Measurements from ENCODE around the gene NIPA2.
A peak's percentile ranks its signal among the peaks of the same experiment; 100 is the strongest.

Gene NIPA2

DNA sequence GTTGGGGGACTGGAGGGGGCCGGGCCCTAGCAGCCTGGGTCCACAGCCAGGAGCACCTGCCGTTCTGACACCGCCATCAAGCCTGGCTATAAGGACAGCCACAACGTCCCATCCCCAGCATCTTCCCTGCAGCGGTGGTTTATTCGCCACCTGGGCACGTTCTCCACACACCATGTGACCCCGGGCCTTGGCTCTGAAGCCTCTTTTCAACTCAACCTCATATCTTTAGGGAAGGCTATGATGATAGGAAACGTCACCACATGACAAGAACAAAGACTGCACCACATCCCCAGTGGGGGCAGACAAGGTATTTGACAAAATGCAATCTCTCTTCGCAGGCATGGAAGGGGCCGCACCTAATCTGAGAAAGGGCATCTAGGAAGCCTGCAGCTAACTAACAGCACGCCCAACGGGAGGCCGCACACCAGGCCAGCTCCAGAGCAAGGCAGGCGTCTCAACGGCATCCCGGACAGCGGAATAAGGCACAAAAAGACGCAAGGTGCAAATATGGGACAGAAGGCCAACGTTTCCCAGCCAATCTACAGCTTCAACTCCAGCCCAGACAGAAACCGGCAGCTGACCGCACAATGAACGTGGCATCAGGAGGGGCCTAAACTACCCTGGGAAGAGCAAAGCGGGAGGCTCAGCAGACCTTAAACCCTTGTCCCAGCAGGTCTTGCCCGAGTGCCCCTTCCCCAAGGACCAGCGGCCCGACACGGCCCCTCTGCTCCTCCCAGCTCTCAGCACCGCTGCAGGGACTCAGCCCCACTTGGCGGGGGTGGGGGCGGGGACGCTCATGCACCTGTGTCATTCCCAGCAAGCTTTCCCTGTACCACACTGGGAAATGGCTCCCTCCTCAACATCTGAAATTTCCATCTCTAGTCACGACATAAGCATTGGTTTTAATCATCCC, 41.9 kb downstream of the NIPA2 start:
- DNase-seq = no peak

DNA sequence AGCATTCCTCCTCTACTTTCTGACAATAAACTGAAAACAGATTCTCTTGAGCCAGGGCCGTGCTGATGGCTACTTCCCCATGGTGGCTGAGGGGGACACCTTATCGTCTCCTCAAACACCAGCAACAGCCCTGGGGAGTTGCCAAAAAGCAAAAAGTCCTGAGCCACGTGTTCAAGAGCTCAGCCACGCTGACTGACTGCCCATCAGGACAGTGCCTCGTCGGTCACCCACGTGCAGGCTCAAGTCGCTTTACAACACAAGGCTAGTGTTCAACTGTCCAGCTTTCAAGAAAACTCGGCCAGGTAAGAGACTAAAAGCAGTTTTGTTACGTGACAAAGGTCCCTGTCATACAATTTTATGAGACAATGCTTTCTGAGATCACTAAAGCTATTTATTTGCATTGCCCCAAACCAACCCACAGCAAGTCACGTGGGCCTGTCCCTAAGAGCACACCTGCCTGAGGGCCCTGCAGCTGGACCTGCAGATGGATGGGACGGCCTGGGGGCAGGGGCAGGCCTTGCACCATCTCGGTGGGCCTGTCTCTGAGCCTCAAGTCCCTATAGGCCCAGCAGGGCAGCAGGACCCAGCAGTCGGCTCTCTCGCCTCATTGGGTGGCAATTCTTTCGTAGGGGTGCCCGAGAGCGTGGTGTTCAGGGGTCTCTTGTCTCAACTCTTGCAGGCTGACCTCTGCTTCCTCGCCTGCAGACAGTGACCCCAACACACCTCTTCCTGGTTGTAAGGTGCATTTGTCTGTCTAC, 42.7 kb downstream of the NIPA2 start:
- no peak for DNase-seq

DNA sequence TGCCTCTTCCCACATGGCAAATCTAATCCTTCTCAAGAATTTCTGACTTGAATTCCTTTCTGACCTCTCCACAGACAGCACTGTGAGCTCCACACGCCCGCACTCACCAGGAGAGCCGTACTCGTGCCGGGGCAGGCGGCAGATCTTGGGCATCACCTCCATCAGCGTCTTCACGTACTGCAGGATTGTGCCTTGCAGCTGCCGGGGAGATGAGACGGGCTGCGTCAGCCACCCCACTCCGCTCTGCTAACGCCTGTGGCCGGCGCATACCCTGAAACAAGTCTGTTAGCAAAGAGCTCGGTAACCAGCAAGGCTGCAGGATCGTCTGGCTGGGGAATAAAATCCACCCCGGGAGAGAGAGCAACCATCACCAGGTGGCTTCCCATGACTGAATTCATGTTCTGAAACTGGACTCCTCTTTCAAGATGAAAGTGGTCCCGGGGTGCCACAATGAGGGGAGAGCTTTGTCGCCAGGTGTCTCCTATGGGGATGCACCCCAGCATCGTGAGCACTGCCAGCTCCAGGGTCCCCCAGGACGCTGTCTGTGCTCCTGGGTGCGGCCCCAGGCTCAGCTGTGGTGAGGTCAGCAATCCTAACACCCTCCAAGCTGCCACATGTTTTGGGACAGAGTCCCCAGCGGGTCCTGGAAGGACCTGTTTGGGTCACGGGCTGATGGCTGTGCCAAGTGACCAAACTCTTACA, 43.4 kb downstream of the NIPA2 start:
- DNase-seq = no peak

DNA sequence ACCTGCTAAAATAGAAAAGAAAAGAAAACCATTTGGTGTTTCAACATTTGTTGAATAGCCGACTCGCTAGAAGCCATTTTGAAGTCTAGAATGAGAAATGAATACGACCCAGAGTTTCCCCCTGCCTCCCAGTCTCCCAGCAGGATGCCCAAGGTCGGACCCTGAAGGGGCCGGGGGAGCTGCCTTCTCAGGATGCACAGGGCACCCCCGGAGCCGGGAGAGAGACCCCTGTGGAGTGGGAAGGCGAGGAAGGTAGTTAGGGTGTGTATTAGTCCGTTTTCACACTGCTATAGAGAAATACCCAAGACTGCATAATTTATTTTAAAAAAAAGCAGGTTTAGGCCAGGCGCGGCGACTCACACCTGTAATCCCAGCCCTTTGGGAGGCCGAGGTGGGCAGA, 44.7 kb downstream of the NIPA2 start:
- no peak for DNase-seq

DNA sequence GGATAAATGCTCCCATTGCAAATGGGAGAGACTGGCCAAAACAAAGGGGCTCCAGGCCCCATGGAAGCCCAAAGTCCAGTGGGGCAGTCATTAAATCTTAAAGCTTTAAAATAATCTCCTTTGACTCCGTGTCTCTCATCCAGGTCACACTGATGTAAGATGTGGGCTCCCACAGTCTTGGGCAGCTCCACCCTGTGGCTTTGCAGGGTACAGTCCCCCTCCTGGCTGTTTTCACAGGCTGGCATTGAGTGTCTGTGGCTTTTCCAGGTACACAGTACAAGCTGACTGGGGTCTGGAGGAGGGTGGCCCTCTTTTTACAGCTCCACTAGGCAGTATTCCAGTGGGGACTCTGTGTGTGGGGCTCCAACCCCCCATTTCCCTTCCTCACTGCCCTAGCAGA, 45.9 kb downstream of the NIPA2 start:
- no peak for DNase-seq

DNA sequence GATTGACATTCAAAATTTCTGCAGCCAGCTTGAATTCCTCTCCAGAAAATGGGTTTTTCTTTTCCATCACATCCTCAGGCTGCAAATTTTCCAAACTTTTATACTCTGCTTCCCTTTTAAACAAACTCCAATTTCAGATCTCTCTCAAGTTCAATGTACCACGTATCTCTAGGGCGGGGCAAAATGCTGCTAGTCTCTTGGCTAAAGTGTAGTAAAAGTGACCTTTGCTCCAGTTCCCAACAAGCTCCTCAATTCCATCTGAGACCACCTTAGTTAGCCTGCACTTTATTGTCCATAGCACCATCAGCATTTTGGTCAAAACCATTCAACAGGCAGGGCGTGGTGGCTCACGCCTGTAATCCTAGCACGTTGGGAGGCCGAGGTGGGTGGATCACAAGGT, 46.7 kb downstream of the NIPA2 start:
- DNase-seq = no peak

DNA sequence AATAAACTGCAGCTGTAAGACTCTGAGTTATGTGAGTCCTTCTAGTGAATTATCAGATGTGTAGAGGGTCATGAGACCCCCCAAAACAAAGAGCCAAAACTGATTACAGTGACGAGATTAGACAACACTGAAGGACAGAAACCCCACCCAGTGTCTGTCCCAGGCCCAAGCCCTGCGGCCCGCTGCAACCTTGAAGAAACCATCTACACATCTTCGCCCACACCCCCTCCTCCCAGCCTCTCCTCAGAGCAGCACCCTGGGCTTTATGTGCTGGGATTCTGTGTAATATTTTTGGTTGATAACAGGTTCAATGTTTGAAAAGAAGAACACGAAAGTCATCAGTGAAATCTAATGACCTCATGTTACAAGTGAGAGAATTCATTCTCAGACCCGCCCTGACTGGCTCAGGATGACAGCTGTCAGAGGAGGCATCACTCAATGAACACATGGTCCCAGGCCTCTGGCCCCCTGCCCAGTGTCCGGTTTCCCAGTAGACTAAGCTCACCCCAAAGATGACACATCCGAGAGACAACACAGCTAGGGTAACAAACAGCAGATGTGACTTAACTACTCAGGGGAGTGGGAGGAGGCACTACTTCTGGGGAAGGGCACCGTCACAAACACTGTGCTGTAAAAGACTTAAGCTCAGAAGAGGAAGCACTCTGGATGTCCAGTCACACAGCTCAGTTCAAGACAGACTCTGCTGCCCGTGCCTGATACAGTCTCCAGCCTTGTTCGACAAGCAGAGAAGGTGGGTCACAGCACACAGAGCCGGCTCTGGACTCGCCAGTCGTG, 48.9 kb downstream of the NIPA2 start:
- DNase-seq = peak; percentile 76

DNA sequence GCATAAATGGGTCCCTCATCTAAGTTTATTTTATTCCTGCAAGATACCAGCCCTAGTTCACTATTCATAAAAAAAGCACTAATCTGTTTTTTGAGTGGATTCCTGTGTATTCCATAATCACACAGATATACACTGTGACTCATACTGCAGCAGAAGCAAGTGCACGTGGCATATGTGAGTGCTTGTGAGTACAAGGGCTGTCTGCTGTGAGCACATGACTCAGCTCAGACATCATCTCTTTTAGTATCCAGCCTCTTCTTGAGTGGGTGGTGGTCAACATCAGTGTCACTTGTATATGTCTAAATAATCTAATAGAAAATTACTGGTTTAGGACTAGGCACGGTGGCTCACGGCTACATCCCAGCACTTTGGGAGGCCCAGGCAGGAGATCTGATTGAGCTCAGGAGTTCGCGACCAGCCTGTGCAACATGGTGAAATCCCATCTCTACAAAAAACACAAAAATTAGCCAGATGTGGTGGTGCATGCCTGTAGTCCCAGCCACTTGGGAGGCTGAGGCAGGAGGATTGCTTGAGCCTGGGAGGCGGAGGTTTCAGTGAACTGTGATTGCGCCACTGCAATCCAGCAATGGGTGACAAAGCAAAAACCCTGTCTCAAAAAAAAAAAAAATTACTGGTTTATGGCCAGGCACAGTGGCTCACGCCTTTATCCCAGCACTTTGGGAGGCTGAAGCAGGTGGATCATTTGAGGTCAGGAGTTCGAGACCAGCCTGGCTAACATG, 49.8 kb downstream of the NIPA2 start:
- peak; percentile 93 for DNase-seq

DNA sequence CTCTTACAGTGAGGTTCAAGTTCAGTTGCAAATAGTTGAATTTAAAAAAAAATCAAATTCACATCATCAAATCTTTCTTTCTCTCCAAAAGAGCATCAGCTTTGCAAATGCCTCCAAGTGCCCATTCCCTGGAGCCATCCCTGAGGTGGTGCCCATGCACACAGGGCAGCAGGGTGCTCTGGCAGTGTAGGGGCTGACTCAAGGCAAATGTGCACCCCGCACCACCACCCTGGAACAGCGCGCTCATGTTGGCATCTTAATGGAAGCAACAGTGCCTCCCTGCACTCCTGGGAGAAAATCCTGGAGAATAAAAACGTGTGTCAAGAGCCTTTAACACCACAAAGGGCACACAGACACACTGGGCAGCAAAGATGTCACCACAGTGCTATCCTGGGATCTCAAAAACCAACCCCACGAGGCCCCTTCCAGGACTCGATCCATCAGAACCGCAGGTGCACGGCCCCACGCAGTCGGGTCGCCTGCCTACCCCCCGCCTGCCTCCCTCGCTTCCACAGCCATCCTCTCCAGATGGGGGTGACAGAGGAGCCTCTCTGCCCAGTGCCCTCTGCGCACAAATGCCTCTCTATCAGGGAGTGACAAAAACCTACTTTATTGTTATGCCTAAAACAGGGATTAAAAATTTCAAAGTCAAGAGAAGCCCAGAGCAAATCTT, 50.8 kb downstream of the NIPA2 start:
- no peak for DNase-seq

DNA sequence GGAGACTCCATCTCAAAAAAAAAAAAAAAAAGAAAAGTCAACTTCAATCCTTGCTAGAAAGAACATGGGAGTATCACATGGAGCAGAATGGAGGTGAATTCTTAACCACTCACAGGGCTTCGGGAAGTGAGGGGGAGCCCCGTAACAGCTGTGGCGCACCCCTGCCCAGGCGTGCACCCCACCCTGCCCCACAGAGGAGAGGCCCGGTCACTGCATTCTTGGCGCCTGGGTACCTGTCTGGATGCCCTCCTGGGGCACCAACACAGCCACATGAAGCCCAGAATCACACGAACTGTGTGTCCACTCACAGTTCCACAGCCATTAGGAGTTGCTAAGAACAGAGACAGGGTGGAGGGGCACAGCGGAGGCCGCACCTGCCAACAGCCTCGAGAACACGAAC, 51.8 kb downstream of the NIPA2 start:
- DNase-seq = no peak

DNA sequence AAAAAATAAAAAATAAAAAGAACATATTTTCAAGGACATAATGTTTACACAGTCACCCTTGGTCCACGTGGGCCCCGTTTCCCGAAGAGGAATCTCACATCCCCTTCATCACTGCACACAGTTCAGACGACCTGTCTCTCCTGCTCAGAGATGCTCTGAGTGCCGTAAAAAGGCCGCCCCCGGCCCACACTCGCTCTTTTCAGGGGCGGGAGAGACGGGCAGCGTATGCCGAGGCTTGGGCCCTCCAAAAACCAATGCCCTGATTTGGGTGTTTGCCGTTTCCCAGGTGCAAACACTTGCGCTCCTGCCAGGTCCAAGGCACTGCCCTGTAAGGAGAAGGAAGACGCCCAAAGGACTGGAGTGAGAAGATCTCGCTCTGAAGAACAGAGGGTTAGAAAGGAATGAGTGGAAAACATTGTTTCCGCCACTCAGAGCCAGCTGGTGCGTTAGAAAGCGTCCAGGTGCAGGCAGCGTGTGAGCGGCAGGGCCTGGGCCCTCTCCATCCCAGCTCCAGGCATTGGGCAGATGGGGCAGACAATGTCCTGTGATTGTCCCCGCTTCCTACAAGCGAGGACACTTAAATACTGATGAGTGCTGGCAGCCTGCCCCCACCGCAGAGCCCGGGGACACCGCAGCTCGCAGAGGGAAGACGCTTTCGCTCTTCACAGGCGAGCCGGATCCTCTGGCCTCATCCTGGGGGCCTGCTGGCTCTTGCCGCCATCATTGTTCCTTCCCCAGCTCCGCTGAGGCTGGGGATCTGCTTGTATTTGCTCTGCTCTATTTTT, 53.2 kb downstream of the NIPA2 start:
- no peak for DNase-seq

DNA sequence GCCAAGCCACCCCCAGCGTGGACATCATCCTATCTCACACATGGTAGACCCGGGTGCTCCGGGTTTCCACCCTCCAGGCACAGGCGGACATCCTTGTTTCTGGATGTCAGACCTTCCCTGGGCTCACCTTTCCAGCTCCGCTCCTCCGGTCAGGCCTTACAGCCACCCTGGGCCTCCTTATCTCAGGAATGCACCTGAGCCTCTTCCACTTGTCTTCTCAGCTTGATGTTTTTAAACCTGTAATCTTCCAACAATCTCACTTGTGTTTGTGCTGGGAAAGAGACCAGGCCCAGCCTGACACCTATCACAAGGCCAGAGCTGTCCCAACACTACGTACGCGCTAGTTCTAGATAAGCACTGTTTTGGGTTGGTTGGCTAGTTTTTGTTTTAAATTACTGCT, 53.9 kb downstream of the NIPA2 start:
- DNase-seq = no peak

DNA sequence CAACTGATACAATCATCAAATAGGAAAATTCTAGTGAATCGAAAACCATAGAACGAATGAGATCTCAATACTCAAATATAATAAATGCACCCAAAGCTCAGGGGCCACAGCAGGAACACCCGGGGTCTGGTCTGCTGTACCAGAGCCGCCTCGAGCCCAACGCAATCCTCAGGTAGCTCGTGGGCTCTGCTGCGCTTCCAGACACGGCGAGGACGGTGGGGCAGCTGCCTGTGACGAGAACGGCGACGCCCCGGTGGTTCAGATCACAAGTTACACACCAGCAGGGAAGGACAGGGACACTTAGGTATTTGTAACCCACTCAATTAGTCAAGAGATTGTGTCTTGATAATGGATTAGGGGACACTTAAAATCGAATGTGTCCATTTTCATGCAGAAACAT, 54.6 kb downstream of the NIPA2 start:
- DNase-seq = no peak

DNA sequence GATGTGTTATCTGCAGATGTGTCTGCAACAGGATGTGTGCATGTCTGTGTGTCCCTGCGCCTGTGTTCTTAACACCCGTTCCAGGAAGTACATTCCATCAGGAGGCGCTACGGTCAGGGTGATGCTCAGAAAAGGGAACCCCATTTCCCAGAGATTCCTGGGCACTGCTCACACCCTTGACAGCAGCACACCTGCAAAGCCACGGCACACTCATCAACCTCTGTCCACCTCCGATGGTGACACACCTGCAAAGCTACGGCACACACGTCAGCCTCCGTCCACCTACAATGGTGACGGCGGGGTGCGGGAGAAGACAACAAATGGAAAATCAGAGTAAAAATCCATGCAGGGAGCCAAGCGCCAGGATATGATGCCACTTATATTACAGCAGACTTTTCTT, 55.4 kb downstream of the NIPA2 start:
- no peak for DNase-seq

DNA sequence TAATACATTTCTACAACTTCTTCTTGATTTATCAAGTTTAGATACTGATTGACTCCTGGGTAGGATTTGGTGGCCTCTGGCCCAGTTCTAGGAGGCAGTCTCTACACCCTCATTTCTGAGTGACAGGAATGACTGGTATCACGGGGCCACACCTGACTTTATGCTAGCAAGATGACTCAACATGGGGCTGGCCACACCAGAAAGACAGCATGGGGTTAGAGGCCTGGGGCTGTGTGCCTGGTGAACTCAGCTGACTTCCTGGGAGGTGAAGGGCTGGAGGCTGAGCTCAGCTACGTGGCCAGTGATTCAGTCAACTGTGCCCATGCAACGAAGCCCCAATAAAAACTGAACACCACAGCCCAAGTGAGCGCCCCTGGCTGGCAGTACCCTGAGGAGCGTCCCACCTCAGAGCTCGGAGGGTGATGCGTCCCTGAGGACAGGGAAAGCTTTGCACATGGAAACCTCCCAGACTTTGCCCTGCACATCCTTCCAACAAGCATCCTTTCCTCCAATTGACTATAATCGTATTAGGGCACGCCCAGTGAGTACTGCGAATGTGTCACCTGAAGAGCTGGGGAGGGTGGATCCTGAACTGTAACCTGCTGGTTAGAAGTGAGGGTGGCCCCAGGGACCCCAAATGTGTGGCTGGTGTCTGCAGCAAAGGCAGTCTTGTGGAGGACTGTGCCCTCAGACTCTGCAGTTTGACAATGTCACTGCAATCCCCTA, 57.2 kb downstream of the NIPA2 start:
- peak; percentile 3 for DNase-seq

DNA sequence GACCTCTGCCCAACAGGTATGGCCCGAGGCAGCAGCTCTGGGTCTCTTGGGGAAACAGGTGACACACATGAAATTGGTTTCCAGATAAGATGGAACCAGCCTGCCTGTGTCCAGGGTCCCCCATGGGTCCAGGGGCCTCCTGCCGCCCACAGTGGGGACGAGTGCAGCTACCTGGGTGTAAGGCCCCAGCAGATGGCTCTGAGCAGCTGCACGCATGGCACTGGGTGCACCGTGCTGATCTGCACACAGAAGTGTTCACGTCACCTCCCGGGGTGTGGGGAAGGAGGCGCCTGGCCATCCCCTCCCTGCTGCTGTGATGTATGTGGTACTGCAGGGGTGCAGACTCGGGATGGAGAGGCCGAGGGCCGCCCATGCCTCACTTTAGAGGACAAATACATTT, 63.6 kb downstream of the NIPA2 start:
- DNase-seq = no peak

DNA sequence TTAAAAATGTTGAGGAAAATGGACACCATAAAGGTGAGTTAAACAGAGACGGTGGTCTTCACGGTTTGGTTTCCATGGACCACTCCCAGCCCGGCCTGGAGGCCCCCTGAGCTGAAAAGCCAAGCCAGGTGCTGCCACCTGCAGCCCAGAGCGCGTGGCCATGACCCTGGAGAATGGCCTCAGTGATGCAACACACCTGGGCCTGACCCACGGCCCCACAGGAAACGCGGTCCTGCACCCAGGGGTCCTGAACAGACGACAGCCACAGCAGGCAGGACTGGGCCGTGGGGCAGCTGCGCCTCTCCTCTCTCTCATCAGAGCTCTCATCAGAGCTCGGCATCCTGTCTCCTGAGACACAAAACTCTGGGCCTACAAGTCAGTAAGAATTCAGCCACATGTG, 64.1 kb downstream of the NIPA2 start:
- DNase-seq = no peak

DNA sequence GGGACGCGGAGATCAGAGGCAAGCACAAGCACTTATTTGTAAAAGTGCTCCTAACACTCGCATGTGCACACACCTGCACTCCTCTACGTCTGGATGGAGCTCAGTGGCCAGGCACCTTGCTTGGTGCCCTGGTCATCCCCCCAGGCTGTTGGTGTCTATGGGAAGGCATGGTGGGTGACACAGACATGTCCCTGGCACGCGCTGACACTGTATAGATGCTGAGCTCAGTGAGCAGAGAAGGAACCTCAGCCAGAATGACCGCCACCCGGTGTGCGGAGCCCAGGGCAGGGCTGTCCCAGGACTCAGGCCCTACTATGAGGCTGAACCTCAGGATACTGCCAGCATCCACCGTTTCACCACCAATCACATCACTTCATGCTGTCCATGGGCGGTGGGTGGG, 64.5 kb downstream of the NIPA2 start:
- no peak for DNase-seq

DNA sequence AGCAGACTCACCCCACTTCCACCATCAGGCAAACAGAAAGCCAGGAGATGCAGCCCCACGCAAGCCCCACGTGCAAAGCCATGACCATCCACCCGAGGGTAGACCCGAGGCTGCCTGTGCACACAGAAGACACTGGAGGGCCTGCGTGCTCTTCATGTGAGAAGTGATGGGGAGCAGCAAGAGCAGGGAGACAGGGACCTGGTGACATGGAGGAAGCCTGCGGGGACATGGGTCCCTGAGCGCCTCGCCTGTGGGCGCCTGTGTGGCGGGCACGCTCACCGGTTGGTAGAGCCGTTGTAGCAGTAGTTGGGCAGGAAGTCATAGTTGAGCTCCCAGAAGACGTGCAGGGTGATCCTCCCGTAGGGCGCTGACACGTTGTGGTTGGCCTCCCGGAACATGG, 65.0 kb downstream of the NIPA2 start:
- no peak for DNase-seq

DNA sequence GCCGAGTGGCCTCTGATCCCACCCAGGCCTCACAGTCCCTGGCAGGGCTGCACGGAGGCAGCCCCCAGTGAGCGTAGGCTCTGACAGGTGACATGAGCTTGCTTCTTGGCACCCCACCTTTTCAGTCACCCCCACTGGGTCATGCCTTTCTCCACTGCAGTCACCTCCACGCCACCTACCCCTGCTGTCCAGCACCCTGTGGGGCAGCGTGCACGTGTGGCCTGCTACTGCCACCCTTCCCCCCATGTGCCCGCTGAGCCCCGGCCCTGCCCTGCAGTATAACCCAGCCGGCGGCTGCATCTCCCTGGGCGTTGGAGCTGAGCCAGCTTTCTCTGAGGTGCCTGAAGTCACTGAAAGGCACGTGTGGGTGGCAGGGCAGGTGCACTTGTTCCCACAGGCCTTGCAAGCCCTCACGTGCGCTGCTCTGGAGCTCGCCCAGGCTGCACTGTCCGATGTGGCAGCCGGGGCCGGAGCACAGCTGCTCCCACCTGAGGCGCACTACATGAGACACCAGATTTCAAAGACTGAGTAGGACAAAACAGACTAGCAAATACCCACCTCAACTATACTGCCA, 65.6 kb downstream of the NIPA2 start:
- no peak for DNase-seq

Data from fibroblast of skin of right biceps (primary cell).